BLaER1 treated with 17β-estradiol and CSF1 and Interleukin-3, amounts not matched to agents 10 nM and 100 nM (cell line): Measurements from ENCODE around the gene SLC22A4.
A peak's percentile ranks its signal among the peaks of the same experiment; 100 is the strongest.

ENCODE experiments used
- H3K27ac ChIP-seq, 11 experiments: shearing (Covaris generic); formaldehyde crosslinking; 2 replicates each; pipeline ENCODE4 v1.8.1; 2022
- H3K27me3 ChIP-seq, 11 experiments: shearing (Covaris generic); formaldehyde crosslinking; 2 replicates each; pipeline ENCODE4 v1.8.1; 2022
- H3K36me3 ChIP-seq, 11 experiments: shearing (Covaris generic); formaldehyde crosslinking; 2 replicates each; pipeline ENCODE4 v1.8.1; 2022
- H3K4me1 ChIP-seq, 10 experiments: shearing (Covaris generic); formaldehyde crosslinking; 2 replicates each; pipeline ENCODE4 v1.8.1; 2022
- H3K4me2 ChIP-seq, 11 experiments: shearing (Covaris generic); formaldehyde crosslinking; 2 replicates each; pipeline ENCODE4 v1.8.1; 2022
- H3K4me3 ChIP-seq, 10 experiments: shearing (Covaris generic); formaldehyde crosslinking; 2 replicates each; pipeline ENCODE4 v1.8.1; 2022
- H3K9ac ChIP-seq, 11 experiments: shearing (Covaris generic); formaldehyde crosslinking; 2 replicates each; pipeline ENCODE4 v1.8.1; 2022
- H3K9me3 ChIP-seq, 11 experiments: shearing (Covaris generic); formaldehyde crosslinking; replicated peaks in 1 of 11; 2 replicates each; pipeline ENCODE4 v1.8.1; 2022
- H4K20me1 ChIP-seq, 11 experiments: shearing (Covaris generic); formaldehyde crosslinking; 2 replicates each; pipeline ENCODE4 v1.8.1; 2022
- Cebpa-rat ChIP-seq, 11 experiments: shearing (Covaris generic); IDR thresholded peaks; 2 replicates each; pipeline ENCODE4 v1.8.1; 2022

SLC22A4 gene

GRCh38 chr5:132267166-132267739 lies 26.9 kb upstream of the SLC22A4 start:
- H3K36me3 ChIP-seq, result no peaks in the 10 kb centered on the region
- H3K27me3 ChIP-seq, result peaks cover 0 to 12% (median 3%) of the 10 kb centered on the region in 11 experiments; a peak in 5 of 22 replicates
- peaks cover 10 to 35% (median 22%) of the 10 kb centered on the region in 10 experiments for H3K4me1 ChIP-seq
- H3K4me3 ChIP-seq, result no peak overlapping the region
- H4K20me1 ChIP-seq, result peaks cover 0 to 14% (median 0%) of the 10 kb centered on the region in 11 experiments; a peak in 1 of 22 replicates
- H3K9me3 ChIP-seq, result no peaks in the 10 kb centered on the region
- no peak overlapping the region for H3K27ac ChIP-seq
- H3K9ac ChIP-seq, result no peak overlapping the region
- TF ChIP-seq Cebpa-rat (IDR thresholded peaks at IDR 0.05), result no peak
- no peak overlapping the region for H3K4me2 ChIP-seq

DNA sequence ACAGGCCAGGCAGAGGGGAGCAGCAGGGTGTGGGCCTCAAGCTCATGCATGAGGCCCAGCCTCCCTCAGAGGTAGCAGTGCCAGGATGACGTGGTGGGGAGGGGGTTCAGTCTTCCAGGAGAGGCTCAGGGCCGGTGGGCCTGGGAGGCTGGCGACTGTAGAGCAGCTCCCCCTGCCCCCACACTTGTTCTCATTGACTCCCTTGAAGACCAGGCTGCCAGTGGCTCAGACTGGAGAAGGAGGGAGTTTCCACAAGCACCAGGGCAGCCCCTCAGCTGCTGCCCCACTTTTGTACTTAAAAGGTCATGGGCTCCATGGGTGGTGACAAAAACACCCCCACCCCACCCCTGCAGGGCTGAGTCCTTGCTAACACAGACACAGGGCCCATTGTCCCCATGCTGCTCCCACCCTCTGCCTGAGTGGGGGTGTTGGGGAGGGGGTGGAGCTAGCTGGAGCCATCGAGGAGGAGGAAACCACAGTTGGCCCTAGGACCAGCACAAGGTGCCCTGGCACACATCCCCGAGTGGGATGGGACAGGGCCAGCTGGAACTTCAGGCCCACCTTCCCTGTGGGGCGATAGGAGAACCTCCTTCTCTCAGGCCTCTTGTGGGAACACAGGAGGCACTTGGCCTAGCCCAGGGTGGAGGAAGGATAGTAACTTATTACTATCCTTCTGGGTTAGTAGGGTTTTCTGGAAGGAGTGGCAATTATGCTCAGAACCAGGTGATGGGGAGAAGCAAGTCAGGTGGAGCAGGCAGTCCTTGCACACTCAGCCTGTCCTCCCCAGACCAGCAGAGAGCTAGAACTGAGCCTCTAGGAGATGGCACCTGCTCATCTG lies 26.0 kb upstream of the SLC22A4 start:
- H3K4me1 ChIP-seq, result peaks cover 10 to 35% (median 22%) of the 10 kb centered on the region in 10 experiments
- H3K4me2 ChIP-seq, result no peak overlapping the region
- no peaks in the 10 kb centered on the region for H3K9me3 ChIP-seq
- H3K4me3 ChIP-seq, result no peak overlapping the region
- H3K27me3 ChIP-seq, result peaks cover 0 to 12% (median 3%) of the 10 kb centered on the region in 11 experiments; a peak in 5 of 22 replicates
- H4K20me1 ChIP-seq, result peaks cover 0 to 14% (median 0%) of the 10 kb centered on the region in 11 experiments; a peak in 1 of 22 replicates
- no peak for TF ChIP-seq Cebpa-rat (IDR thresholded peaks at IDR 0.05)
- no peak overlapping the region for H3K27ac ChIP-seq
- no peaks in the 10 kb centered on the region for H3K36me3 ChIP-seq
- no peak overlapping the region for H3K9ac ChIP-seq

DNA sequence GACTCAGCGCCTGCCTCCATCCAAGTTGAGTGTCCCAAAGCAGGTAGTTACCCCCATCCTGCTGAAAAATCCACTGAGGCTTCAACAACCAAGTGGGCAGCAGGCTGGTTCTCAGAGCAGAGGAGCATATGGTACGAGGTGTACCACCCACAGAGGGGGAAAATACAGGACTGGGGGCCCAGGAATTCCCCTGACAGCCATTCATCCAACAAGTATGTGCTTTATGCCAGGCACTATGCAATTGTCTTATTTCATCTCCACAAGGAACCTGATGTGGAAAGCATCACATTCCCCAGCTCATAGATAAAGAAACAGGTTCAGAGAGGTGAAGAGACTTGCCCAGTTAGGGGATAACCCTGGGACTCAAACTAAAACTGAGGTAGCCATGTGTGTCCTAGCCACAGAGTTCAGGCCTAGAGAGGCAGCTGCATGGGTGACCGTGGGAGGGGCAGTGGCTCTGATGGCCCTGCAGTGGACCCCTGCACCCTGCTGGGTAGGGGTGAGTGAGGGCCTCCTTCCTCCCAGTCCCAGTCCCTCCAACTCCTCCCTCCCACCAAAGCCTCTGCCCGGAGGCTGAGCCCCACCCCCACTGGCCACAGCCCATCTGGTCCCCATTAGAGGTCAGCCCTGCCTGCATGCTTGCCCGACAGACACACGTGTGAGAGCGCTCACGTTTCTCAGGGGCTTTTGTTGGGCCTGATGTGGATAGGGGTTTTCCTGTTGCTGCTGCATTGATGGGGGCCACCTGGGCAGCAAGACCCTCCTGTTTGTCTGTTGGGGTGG lies 25.2 kb upstream of the SLC22A4 start:
- H3K9ac ChIP-seq, result no peak overlapping the region
- no peak for TF ChIP-seq Cebpa-rat (IDR thresholded peaks at IDR 0.05)
- H3K27me3 ChIP-seq, result peaks cover 0 to 12% (median 3%) of the 10 kb centered on the region in 11 experiments; a peak in 5 of 22 replicates
- no peak overlapping the region for H3K4me2 ChIP-seq
- H3K27ac ChIP-seq, result no peak overlapping the region
- no peaks in the 10 kb centered on the region for H3K36me3 ChIP-seq
- H3K4me1 ChIP-seq, result peaks cover 2 to 27% (median 15%) of the 10 kb centered on the region in 10 experiments; a peak in 19 of 20 replicates
- H3K4me3 ChIP-seq, result no peak overlapping the region
- H4K20me1 ChIP-seq, result peaks cover 0 to 14% (median 0%) of the 10 kb centered on the region in 11 experiments; a peak in 1 of 22 replicates
- no peaks in the 10 kb centered on the region for H3K9me3 ChIP-seq

GRCh38 chr5:132269635-132270334 lies 24.4 kb upstream of the SLC22A4 start:
- no peak overlapping the region for H3K4me2 ChIP-seq
- peaks cover 0 to 22% (median 12%) of the 10 kb centered on the region in 10 experiments; a peak in 9 of 20 replicates for H3K4me1 ChIP-seq
- peaks cover 0 to 14% (median 0%) of the 10 kb centered on the region in 11 experiments; a peak in 2 of 22 replicates for H4K20me1 ChIP-seq
- TF ChIP-seq Cebpa-rat (IDR thresholded peaks at IDR 0.05), result no peak
- peaks cover 0 to 12% (median 3%) of the 10 kb centered on the region in 11 experiments; a peak in 5 of 22 replicates for H3K27me3 ChIP-seq
- H3K27ac ChIP-seq, result no peak overlapping the region
- H3K4me3 ChIP-seq, result no peak overlapping the region
- H3K9me3 ChIP-seq, result no peaks in the 10 kb centered on the region
- H3K9ac ChIP-seq, result no peak overlapping the region
- no peaks in the 10 kb centered on the region for H3K36me3 ChIP-seq

DNA sequence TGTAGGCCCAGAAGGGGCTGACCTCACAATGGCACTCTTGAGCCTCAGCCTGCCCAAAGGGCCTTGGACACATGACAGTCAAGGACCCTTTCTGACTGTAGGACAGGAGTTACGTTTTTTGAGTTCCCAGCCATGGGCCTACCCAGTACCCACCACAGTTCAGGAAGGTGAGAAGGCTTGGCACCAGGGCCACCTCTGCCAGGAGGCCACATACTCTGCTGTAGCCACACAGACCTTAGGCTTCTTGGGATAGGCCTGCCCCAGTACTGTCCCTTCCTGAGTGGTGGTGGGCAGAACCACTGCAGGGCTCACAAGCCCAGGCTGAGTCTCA lies 23.9 kb upstream of the SLC22A4 start:
- TF ChIP-seq Cebpa-rat (IDR thresholded peaks at IDR 0.05), result no peak
- no peaks in the 10 kb centered on the region for H3K9me3 ChIP-seq
- peaks cover 0 to 12% (median 3%) of the 10 kb centered on the region in 11 experiments; a peak in 5 of 22 replicates for H3K27me3 ChIP-seq
- no peak overlapping the region for H3K27ac ChIP-seq
- no peak overlapping the region for H3K4me3 ChIP-seq
- no peaks in the 10 kb centered on the region for H3K36me3 ChIP-seq
- peaks cover 0 to 14% (median 0%) of the 10 kb centered on the region in 11 experiments; a peak in 2 of 22 replicates for H4K20me1 ChIP-seq
- no peak overlapping the region for H3K9ac ChIP-seq
- H3K4me2 ChIP-seq, result peak overlapping the region in 2 of 11 experiments; percentile 61 to 68; a peak in 2 of 22 replicates
- peaks cover 0 to 22% (median 12%) of the 10 kb centered on the region in 10 experiments; a peak in 9 of 20 replicates for H3K4me1 ChIP-seq

- no peaks in the 10 kb centered on the region for H3K36me3 ChIP-seq
- no peak for TF ChIP-seq Cebpa-rat (IDR thresholded peaks at IDR 0.05)
These were observed 23.5 kb upstream of the SLC22A4 start for GRCh38 chr5:132270706-132271105.

DNA sequence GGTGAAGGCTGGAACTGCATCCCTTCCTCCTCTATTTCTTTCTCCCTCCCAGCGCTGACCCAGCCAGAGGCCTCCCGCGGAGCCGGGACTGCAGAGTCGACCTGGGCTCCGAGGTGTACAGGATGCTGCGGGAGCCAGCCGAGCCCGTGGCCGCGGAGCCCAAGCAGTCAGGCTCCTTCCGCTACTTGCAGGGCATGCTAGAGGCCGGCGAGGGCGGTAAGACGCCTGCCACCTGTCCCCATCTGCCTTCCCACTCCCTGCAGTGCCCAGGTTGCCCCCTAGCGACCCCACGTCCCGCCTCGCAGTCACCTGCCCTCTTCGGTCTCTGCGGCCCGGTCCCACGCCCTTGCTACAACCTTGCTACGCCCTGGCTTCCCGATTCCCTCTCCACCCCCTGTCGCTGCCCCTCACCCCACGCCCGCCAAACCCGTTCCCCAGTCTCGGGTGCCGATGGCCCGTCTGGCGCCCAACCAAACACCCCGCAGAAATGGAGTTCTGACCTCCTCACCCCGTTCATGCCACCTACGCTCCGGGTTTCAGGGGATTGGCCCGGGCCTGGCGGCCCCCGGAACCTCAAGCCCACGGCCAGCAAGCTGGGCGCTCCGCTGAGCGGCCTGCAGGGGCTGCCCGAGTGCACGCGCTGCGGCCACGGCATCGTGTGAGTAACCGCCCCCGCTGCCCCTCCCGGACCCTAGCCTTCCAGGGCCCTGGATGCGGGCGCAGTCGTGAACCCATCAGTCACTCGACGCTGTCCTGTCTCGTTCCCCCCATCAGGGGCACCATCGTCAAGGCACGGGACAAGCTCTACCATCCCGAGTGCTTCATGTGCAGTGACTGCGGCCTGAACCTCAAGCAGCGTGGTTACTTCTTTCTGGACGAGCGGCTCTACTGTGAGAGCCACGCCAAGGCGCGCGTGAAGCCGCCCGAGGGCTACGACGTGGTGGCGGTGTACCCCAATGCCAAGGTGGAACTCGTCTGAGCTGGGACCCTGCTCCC lies 22.6 kb upstream of the SLC22A4 start:
- TF ChIP-seq Cebpa-rat (IDR thresholded peaks at IDR 0.05), result no peak
- H3K4me2 ChIP-seq, result peak overlapping the region; percentile 46 to 85 (median 66)

More at GRCh38 chr5:132270706-132271105, 23.5 kb upstream of the SLC22A4 start:
- Histone ChIP-seq H3K27me3 (peaks cover 0 to 12% (median 3%) of the 10 kb centered on the region in 11 experiments; a peak in 5 of 22 replicates), H3K4me1 (peaks cover 0 to 22% (median 12%) of the 10 kb centered on the region in 10 experiments; a peak in 9 of 20 replicates), H4K20me1 (peaks cover 0 to 14% (median 0%) of the 10 kb centered on the region in 11 experiments; a peak in 2 of 22 replicates), H3K9me3 (no peaks in the 10 kb centered on the region), H3K9ac (no peak overlapping the region), H3K4me3 (no peak overlapping the region), H3K4me2 (peak overlapping the region in 10 of 11 experiments; percentile 46 to 85 (median 66); a peak in 17 of 22 replicates), H3K27ac (no peak overlapping the region)

More for the DNA sequence above, 22.6 kb upstream of the SLC22A4 start:
- peak overlapping the region in 8 of 10 experiments; percentile 25 to 60 (median 41); a peak in 14 of 20 replicates for H3K4me3 ChIP-seq
- H3K4me1 ChIP-seq, result peaks cover 0 to 22% (median 12%) of the 10 kb centered on the region in 10 experiments; a peak in 9 of 20 replicates
- peaks cover 0 to 14% (median 0%) of the 10 kb centered on the region in 11 experiments; a peak in 2 of 22 replicates for H4K20me1 ChIP-seq
- H3K27ac ChIP-seq, result peak overlapping the region in 2 of 11 experiments; percentile 12 to 52; a peak in 3 of 22 replicates
- H3K36me3 ChIP-seq, result no peaks in the 10 kb centered on the region
- H3K9me3 ChIP-seq, result no peaks in the 10 kb centered on the region
- peak overlapping the region in 10 of 11 experiments; percentile 22 to 57 (median 42); a peak in 13 of 22 replicates for H3K9ac ChIP-seq
- peaks cover 0 to 12% (median 3%) of the 10 kb centered on the region in 11 experiments; a peak in 5 of 22 replicates for H3K27me3 ChIP-seq
